Activated gamma-delta T cell (primary cell): ENCODE data around the gene CCDC181.
"Not testable (repeated sequence)": the region's sequence is repeated elsewhere in the genome, so short reads cannot be mapped to it uniquely, and the experiment has no call there.

Experiments
- DNase-seq: peaks from one replicate; lab custom pipeline; 2025; lab: John Stamatoyannopoulos, UW
- total RNA-seq, 2 donors: gene quantifications; one replicate each; lab custom pipeline; 2026; lab: John Stamatoyannopoulos, UW

Gene CCDC181
- 0.09 to 0.56 reads per million in 2 donors for total RNA-seq

DNA sequence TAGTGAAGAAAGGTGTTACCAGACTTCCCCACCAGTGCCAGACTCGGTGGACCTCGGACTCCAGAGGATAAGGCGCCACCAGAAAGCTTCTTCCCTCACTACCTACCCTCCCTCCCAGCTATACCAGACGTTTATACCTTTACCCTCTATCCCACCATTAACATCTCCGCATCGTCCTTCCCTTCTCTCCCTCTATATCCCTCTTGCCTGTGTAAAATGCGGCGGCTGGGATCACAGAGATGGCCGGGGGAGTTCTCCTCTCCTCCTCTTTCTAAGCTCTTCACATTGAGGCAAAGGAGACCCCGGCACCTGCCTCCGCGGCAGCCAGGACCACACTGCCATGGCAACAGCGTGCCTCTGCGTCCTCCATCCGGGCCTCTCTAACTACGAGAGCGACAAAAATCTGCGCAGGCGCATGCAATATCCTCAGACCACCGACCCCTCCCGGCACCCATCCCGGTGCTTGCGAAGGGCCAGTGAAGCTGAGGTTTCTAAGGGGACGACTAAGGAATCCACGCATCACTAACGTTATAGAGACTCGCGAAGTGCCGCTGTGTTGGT, at the start of gene CCDC181:
TSS of gene CCDC181 (minus strand) at position 394 of the 561 bp plus-strand sequence. CDS start 2,547 bp downstream, outside the sequence.
- DNase-seq: no peak

DNA sequence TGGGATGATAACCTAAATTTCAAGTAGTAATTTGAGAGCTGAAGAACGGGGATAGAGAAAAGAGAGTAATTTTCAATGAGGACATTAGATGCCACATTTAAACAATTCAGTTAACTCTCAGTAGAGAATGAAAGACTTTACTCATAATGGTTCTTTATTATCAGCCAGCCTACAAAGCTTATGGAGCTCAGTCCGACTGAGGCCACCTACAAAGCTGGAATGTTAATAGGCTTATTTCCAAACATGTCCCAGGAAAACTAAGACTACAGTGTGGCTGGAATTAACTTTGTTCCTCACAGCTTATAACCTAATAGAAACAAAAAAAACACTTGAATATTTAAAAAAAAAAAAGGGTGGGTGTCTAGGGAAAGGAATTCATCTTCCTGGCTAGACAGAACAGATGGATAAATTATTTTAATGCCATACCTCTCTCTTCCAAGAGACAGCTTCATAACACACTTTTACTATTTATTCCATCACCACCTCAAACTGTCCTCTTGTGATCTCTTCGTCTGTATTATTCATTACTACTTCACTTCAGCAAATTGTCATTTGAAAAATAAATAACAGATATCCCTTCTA, 48.6 kb upstream of the CCDC181 start:
- DNase-seq: no peak

DNA sequence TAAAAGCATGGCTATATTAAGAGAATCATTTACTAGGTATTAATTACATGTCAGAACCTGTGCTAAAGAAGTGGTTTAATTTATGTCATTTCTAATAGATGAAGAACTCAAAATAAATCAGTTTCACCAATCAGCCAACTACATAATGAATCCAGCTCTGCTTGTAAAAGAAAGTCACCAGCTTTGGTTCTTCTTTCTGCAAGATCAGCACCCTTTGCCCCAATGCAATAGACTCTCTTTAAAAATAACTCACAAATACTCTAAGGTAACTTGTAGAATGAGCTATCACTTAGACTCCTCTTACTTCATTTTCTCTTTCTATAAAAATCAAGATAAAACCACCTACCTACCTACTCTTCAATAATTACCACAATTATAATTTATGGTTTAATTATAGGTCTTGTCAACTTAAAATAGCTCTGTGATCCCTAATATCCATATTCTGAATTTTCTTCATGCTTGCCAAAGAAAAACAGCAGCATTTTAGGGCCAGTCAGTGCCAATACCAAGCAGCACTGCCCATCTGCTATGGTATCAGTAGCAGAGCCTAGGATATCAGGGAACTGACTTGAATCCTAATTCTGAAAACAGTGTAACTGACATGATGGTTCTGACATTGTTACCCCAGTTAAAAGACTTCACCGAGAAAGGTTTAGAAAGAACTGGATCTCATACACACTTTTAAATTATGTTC, 47.2 kb upstream of the CCDC181 start:
- DNase-seq: no peak

DNA sequence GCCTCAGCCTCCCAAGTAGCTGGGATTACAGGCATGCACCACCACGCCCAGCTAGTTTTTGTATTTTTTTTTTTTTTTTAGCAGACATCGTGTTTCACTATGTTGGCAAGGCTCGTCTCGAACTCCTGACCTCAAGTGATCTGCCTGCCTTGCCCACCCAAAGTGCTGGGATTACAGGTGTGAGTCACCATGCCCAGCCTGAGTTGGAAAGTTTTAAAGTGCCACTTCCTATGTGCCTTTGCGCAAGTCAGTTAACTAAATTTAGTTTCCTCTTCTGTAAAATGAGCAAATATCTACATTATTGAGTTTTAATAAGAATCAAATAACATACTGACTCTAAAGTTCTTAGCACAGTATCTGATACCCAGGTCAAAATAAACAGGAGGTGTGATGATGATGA, 46.1 kb upstream of the CCDC181 start:
- no peak for DNase-seq

DNA sequence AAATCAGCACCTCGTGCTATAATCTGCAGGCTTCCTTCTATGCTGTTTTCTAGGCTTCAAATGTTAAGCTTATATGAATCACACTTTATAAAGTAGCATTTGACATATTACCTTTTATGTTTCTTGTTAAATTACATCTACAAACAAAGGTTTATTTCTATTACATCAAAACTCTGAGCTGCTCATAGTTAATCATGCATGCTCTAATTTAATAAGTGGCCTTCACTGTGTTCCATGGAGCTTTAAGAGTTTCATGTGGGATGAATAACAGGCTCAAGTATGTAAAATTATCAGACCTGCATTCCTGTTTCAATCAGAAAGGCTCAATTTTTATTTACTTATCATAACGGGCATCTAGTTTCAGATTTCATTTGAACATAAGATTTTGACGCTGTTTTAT, 45.5 kb upstream of the CCDC181 start:
- no peak for DNase-seq

DNA sequence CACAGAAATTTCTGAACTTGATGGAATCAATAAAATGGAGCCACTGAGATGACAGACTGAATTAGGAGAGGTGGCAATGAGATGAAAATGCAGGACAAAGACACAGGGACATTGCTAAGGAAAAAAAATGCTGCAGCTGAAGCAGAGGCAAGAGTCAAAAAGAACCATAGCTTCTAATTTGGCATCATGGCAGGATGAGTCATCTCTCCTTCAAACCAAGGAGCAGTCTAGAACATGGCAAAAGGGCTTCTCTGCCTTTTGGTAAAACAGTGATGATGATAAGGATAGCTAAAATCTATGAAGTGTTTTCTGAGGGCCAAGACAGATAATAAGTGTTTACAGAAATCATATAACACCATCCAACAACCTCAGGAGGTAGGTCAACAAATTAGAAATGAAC, 41.7 kb upstream of the CCDC181 start:
- DNase-seq: no peak

DNA sequence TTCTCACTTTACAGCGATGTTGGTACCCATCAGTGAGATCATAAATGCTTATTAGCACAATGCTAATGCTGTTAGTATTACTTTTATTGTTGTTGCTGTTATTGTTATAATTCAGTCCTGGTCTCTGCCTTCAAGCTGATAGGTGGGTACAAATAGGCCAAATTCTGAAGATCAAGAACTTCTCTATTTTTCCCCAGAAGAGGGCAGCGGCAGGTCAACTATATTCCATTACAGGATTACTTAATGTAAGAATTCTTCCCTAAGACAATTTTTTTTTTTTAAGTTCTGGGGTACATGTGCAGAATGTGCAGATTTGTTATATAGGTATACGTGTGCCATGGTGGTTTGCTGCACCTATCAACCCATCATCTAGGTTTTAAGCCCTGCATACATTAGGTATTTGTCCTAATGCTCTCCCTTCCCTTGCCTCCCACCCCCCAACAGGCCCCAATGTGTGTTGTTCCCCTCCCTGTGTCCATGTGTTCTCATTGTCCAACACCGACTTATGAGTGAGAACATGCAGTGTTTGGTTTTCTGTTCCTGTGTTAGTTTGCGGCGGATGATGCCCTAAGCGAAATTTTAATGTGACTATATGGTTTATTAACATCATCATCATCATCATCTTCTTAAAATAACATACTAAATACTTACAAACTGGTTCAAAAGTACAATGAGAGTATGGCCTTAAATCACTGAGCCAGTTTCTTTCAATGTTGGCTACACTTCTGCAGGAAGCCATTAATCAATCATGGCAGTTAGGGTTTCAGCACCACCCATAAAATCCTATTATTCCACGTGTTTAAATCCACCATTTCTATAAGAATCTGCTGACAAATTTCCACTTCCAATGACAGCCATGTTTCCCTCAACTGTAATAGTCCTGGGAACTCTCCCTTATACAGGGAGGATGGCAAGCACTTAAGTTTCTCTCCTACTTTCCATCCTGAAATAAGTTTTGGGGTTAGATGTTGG, 39.3 kb upstream of the CCDC181 start:
- DNase-seq: no peak

DNA sequence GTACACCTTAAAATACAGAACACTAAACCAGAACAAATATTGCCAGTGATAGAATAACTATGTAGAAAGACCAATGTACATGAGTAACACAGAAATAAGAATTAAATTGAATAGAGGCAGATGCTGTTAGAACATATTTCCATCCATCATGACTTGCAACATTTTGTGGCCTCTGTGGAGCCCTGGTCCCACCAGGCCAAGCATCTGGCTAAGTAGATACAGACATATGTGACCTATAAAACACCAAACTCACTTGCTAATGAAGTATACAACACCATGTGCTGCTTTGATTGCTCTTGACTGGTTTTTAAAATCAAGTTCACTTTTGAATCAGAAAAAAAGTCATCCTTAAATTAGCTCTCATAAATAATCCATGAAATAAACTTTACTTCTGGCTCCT, 38.0 kb upstream of the CCDC181 start:
- DNase-seq: no peak

DNA sequence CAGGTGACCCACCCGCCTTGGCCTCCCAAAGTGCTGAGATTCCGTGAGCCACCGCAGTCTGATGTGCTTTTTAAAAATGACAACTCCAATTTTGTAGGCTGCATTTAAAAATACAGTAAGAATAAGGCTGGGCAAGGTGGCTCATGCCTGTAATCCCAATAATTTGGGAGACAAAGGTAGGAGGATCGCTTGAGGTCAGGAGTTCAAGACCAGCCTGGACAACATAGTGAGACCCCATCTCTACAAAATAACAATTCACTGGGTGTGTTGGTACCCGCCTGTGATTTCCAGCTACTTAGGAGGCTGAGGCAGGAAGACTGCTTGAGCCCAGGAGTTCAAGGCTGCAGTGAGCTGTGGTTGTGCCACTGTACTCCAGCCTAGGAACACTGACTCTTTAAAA, 35.1 kb upstream of the CCDC181 start:
- no peak for DNase-seq

DNA sequence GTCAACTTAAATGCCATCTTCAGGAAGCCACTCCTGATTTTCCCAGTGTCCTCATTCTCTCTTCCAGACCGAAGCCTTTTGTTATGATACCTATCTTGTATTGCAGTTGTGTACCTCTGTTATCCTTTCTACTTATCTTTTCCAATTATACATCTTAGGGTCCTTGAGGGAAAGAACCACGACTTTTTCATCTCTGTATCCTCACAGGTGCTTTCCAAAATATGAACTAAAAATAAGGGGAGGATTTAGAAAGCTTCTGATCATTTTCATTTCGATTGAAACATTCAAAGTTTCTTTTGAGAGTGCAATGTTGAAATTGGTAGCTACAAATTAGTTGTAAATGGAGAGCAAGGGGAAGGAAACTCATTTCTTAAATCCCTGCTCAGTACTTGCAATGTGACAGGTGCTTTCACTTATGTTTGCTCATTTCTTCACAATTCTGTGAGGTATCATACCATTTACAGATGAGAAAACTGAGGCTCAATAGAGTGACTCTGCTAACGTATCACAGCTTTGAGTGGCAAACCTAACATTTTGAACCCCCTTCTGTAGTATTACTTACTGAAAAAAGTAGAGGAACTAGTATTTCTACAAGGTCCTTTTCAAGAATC, 34.2 kb upstream of the CCDC181 start:
- DNase-seq: no peak

DNA sequence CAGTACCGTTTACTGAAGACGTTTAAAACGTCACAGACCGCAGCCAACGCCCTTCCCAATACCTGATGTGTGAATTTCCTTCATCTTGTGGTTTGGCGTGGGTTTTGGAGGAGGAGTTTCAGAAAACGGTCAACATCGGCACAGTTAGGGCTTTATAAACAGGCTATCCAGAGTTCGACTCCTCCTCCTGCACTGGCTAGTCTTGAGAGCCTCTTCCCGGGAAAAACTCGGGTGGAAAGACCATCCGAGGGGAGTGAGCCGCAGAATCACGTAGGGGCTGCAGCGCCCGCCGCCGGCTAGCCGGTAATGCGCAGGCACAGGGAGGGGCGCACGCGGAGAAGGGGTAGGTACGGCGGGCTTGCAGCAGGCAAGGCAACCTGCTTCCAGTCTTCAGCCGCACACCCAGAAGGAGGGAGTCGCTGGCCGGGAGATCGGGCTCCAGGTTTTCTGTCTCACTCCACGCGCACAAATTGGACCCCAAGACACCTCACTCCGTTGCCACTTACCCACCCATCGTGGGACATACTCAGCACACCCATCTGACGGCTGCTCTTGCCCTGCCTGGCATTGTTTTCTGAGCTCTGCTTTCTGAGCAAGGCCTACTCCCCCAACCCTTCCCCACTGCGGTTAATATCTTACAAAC, 33.0 kb upstream of the CCDC181 start:
- DNase-seq: no peak

DNA sequence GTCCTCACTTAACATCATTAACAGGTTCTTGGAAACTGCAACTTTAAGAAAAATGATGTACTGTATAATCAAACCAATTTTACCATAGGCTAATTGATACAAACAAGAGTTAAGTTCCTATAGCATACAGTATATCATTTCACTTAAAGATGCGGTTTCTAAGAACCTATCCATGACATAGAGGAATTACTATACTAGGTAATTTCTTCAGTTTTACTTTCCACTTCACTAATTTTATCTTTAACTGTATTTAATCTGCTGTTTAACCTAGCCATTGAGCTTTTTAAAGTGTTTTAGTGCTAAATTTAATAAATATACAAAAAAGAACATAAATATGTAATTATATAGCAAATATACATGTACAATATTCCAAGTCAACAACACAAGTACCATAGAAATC, 30.2 kb upstream of the CCDC181 start:
- no peak for DNase-seq

DNA sequence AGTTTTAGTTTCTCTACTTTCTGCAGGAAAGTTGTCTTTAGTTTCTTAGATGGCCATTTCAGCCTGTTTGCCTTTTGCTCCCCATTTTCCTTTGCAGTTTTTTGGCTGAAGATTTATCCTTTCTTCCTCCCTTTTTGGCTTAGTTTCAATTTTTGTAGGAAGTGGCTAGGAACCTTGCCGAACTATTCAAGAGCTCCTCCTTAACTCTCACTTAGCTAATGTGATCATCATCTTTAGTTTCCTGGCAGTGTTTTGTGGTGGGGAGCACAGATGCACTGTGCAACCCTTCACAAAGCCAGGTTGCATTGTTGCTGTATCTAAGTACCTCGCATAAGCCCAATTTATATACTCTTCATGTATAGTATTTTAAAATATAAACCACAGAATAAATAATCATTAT, 28.8 kb upstream of the CCDC181 start:
- DNase-seq: no peak

DNA sequence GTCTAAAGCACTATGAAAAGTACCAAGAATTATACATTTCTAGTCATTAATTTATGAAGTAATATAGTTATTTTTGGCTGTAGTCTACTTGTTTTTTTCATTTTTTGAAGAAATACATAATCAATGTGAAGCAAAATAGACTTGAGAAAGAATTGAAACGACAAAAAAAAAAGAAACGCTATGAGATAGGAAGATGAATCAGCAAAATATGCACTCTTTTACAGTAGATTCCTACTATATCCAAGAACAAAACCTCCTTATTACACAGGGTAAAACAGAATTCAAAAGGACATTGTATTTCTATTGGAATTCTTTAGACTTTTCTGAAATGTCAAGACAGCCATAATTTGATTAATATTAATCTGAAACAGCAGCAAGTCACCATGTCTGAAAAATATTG, 25.6 kb upstream of the CCDC181 start:
- no peak for DNase-seq

DNA sequence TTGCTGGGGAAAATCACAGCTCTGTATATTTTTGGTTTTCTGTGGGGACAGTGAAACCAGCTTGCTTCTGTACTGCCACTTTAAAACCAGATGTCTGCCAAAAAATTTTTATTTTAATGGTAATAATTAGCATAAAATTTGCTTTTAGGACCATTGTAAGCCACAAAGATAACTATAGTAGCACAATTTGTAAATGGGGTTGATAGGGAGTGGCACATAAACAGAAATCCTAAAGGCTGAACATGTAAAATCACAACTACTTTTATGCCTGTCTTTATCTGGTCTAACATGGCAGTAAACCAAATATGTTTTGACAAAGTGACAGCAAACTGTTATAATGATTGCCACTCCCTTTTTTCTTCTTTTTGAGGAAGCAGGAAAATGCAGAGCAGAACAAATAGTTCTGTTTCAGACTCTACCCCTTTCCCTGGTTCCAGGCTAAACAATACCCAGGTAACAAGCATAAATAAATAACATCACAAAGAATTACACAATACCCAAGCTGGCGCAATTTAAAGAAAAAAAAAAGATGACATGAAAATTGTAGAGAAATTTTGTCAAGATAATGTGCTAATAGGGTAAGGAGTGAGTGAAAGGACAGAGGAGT, 24.0 kb upstream of the CCDC181 start:
- no peak for DNase-seq

DNA sequence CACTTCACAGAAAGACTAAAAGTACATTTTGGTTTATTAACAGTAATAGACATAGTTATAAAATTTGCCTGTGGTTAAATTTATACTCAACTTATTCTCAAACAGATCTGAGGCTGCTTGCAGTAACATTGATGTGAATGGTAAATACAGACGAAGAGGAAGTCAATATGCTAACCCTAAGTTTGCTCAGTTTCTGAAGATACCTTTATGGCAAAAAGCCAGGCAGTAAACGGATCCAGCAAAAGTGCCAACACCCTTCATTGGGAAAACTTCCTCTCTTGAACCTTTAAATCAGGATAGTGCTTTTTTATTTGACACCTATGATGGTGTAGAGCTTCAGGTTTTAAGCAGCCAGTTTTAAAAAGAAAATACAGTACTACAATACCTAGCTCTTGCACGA, 16.6 kb upstream of the CCDC181 start:
- DNase-seq: no peak

DNA sequence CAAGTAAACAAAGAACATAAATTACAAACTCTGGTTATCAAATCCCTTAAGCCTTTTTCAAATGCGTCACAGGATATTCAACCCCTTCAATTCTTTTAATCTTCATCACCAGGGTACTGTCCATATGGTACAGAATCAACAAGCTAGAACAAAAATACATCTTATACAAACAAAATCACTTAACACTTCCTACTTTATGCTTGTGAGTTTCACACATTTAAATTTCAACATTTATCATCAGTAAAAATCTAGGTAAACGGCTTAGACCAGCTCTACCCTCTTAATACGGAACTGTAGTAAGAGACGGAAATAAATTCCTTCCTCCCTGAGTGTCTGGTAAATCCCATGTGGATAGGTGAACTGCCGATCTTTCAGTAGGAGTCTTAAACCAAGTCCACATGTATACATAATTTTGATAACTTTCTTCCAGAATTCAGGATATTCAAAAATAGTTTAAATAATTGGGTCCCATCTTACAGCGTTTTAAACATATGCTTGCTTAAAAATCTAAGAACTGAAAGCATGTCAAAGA, 1.0 kb downstream of the CCDC181 start:
- DNase-seq: no peak

DNA sequence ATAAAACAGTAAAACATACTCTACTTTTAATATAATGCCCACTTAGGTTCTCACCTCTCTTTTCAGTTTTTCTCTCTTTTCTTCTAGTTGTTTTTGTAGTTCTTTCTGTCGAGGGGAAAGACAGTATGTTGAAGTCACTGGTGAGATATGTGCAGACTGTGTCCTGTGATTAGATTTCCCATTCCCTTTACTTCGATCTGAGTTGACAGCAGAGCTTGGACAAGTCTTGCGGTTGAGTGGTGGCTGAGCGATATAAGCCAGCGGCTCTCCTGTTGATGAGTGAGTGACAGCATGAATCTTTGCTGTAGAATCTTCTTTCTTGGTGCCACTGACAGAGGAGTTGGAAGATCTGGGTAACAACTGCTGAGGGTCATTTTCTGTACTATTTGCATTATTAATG, 6.0 kb downstream of the CCDC181 start:
- no peak for DNase-seq

DNA sequence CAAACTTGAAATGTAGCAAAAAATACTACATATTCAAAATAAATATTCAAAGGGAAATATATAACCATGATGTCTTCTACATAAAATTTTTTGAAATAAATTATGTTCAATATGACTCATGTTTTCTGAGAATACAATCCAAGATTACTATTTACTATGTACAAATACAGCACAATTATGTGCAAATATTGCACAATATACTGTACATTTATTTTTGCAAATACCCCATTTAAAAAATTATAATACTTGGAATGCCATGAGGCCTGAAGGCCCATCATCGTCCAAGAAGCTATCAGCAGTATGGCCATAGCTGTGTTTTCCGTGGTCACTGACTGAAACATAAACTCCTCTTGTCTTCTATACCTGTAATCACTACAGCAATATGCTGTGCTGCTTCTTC, 12.3 kb downstream of the CCDC181 start:
- no peak for DNase-seq

DNA sequence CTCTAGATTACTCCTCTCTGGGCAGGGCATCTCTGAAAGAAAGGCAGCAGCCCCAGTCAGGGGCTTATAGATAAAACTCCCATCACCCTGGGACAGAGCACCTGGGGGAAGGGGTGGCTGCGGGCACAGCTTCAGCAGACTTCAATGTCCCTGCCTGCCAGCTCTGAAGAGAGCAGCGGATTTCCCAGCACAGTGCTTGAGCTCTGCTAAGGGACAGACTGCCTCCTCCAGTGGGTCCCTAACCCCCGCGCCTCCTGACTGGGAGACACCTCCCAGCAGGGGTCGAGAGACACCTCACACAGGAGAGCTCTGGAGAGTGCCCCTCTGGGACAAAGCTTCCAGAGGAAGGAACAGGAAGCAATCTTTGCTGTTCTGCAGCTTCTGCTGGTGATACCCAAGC, 18.9 kb downstream of the CCDC181 start:
- not testable (repeated sequence) for DNase-seq

DNA sequence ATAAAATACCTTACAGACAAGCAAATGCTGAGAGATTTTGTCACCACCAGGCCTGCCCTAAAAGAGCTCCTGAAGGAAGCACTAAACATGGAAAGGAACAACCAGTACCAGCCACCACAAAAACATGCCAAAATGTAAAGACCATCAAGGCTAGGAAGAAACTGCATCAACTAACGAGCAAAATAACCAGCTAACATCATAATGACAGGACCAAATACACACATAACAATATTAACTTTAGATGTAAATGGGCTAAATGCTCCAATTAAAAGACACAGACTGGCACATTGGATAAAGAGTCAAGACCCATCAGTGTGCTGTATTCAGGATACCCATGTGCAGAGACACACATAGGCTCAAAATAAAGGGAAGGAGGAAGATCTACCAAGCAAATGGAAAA, 24.7 kb downstream of the CCDC181 start:
- not testable (repeated sequence) for DNase-seq
